GM12864 (cell line): Measurements from ENCODE around the gene HNF1A.
"Not testable (repeated sequence)": the region's sequence is repeated elsewhere in the genome, so short reads cannot be mapped to it uniquely, and the experiment has no call there.

ENCODE experiments used
- DNase-seq: peaks from one replicate; pipeline ENCODE4 v3.0.0-alpha.2; 2011; ENCODE audit warnings: low read depth
- H3K4me3 ChIP-seq: 2 replicates; pipeline ENCODE4 v1.5.1; 2011; ENCODE audit warnings: mild to moderate bottlenecking, low read depth, low read length, control low read depth
- TF ChIP-seq, protein P1 (sequence below): IDR thresholded peaks from 2 replicates; pipeline ENCODE4 v1.5.1; 2011; ENCODE audit warnings: low read depth, mild to moderate bottlenecking, moderate library complexity, low read length, control low read depth, inconsistent platforms; ENCODE audit errors: missing control alignments

The HNF1A gene

GRCh38 chr12:120943482-120943881 is 34.9 kb upstream of the HNF1A start:
- no peak overlapping the region for H3K4me3 ChIP-seq
- DNase-seq = no peak
- TF ChIP-seq, protein P1, sequence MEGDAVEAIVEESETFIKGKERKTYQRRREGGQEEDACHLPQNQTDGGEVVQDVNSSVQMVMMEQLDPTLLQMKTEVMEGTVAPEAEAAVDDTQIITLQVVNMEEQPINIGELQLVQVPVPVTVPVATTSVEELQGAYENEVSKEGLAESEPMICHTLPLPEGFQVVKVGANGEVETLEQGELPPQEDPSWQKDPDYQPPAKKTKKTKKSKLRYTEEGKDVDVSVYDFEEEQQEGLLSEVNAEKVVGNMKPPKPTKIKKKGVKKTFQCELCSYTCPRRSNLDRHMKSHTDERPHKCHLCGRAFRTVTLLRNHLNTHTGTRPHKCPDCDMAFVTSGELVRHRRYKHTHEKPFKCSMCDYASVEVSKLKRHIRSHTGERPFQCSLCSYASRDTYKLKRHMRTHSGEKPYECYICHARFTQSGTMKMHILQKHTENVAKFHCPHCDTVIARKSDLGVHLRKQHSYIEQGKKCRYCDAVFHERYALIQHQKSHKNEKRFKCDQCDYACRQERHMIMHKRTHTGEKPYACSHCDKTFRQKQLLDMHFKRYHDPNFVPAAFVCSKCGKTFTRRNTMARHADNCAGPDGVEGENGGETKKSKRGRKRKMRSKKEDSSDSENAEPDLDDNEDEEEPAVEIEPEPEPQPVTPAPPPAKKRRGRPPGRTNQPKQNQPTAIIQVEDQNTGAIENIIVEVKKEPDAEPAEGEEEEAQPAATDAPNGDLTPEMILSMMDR = no peak

DNA sequence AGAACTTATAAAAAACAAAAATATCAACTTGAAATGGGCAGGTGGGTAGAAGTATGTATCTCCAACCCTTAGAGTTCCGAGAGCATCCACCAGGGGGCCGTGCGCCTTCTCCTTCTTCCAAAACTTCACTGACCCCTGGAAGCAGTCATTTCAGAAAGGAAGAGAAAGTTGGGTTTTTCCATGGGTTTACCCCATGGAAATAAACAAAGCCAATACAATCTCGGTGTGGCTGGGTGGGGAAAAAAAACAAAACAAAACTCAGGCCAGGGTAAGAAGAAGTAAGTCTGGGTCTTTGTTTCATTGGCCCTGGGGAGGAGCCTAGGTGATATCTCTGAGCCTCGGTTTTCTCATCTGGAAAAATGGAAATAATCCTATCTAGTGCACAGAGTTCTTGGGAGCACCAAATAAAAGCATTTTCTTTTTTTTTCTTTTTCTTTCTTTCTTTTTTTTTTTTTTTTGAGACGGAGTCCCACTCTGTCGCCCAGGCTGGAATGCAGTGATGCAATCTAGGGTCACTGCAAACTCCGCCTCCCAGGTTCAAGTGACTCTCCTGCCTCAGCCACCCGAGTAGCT is 33.6 kb upstream of the HNF1A start:
- TF ChIP-seq, protein P1 = peak; percentile 80
- DNase-seq = peak; percentile 13
- H3K4me3 ChIP-seq = no peak overlapping the region

DNA sequence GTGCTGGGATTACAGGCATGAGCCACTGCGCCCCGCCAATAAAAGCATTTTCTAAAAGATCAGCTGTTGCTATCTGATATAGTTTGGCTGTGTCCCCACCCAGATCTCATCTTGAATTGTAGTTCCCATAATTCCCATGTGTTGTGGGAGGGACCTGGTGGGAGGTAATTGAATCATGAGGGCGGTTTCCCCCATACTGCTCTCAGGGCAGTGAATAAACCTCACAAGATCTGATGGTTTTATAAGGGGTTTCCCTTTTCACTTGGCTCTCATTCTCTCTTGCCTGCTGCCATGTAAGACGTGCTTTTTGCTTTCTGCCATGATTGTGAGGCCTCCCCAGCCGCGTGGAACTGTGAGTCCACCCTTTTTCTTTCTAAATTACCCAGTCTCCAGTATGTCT is 32.8 kb upstream of the HNF1A start:
- not testable (repeated sequence) for DNase-seq, H3K4me3 ChIP-seq

DNA sequence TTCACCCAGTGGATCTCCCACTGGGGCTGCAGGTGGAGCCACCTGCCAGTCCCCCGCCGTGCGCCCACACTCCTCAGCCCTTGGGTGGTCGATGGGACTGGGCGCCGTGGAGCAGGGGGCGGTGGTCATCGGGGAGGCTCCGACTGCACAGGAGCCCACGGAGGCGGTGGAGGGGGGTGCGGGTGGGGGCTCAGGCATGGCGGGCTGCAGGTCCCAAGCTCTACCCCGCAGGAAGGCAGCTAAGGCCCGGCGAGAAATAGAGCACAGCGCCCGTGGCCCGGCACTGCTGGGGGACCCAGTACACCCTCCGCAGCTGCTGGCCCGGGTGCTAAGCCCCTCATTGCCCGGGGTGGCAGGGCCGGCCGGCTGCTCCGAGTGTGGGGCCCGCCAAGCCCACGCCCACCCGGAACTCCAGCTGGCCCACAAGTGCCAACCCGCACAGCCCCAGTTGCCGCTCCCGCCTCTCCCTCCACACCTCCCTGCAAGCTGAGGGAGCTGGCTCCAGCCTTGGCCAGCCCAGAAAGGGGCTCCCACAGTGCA is 28.0 kb upstream of the HNF1A start:
- H3K4me3 ChIP-seq, DNase-seq: not testable (repeated sequence)

DNA sequence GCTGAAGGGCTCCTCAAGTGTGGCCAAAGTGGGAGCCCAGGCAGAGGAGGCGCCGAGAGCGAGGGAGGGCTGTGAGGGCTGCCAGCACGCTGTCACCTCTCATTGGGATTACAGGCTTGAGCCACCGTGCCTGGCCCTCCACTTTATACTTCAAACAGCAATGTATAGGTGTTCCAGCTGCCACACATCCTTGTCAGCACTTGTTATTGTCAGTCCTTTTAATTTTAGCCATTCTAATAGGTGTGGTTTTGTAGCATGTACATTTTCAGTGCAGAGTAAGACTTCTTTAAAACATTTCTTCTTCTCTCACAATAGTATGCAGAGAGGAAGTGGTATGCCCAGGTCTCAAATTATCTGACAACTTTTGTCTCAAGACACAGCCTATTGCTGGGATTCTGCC is 27.5 kb upstream of the HNF1A start:
- no peak for DNase-seq
- no peak overlapping the region for H3K4me3 ChIP-seq
- TF ChIP-seq, protein P1 = no peak

- no peak overlapping the region for H3K4me3 ChIP-seq
- TF ChIP-seq, protein P1 = no peak
- no peak for DNase-seq
These were observed 23.1 kb upstream of the HNF1A start for GRCh38 chr12:120955232-120955631.

- TF ChIP-seq, protein P1 = no peak
- no peak for DNase-seq
- H3K4me3 ChIP-seq = no peak overlapping the region
These were observed 21.6 kb upstream of the HNF1A start for GRCh38 chr12:120956579-120957300.
